NB4 (cell line): ENCODE measurements around the gene CHAC1.

Experiments
- DNase-seq: peaks from one replicate; pipeline ENCODE4 v3.0.0; 2010; ENCODE audit warnings: low read depth
- H3K4me3 ChIP-seq: one replicate; pipeline ENCODE4 v1.5.1; 2011; ENCODE audit warnings: mild to moderate bottlenecking, low read depth, low read length, moderate library complexity
- CTCF ChIP-seq: IDR thresholded peaks from one replicate; pipeline ENCODE4 v1.5.1; 2012; ENCODE audit warnings: low read depth, low read length
- MAX ChIP-seq: IDR thresholded peaks from 2 replicates; pipeline ENCODE4 v1.6.1; 2011; ENCODE audit warnings: low read depth, low read length
- MYC ChIP-seq: IDR thresholded peaks from 2 replicates; pipeline ENCODE4 v1.6.1; 2011; ENCODE audit warnings: low read depth, low read length
- POLR2A ChIP-seq: IDR thresholded peaks from 2 replicates; pipeline ENCODE4 v1.6.1; 2011; ENCODE audit warnings: mild to moderate bottlenecking; ENCODE audit not compliant: insufficient read length; ENCODE audit errors: extremely low read depth

CHAC1 gene

GRCh38 chr15:40940296-40940801 is 12.9 kb upstream of the CHAC1 start:
- no peak for DNase-seq
- no peak overlapping the region for H3K4me3 ChIP-seq
- TF ChIP-seq MYC (no peak), MAX (no peak), CTCF (no peak), POLR2A (no peak)

GRCh38 chr15:40941068-40941527 is 12.2 kb upstream of the CHAC1 start:
- no peak for DNase-seq
- H3K4me3 ChIP-seq = peak overlapping the region; percentile 25
- no peak for TF ChIP-seq MAX

GRCh38 chr15:40941528-40942336 is 11.5 kb upstream of the CHAC1 start:
- TF ChIP-seq POLR2A (no peak), MYC (peak; percentile 46; the same call in 1 of the 2 replicates), MAX (peak; percentile 69)
- DNase-seq = peak; percentile 90

GRCh38 chr15:40942337-40942854 is 10.9 kb upstream of the CHAC1 start:
- peak overlapping the region; percentile 50 for H3K4me3 ChIP-seq
- TF ChIP-seq MAX = no peak
- TF ChIP-seq CTCF = no peak
- TF ChIP-seq POLR2A = no peak
- no peak for TF ChIP-seq MYC
- peak; percentile 72 for DNase-seq

More at GRCh38 chr15:40941528-40942336, 11.5 kb upstream of the CHAC1 start:
- H3K4me3 ChIP-seq = peak overlapping the region; percentile 50

DNA sequence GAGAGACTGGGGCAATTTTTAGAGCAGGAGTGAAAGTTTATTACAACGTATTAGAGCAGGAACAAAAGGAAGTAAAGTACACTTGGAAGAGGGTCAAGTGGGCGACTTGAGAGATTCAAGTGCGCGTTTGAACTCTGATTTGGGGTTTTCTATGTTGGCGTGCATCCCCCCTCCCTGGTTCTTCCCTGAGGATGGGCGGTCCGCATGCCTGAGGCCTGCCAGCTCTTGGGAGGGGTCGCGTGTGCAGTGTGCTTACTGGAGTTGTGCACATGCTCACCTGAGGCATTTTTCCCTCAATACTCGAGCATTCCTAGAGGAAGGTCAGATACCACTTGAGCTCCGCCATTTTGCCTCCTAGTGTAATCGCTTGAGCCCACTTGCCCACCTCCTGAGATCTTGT is 10.4 kb upstream of the CHAC1 start:
- DNase-seq = no peak
- no peak for TF ChIP-seq MYC
- TF ChIP-seq MAX = no peak
- no peak for TF ChIP-seq POLR2A
- TF ChIP-seq CTCF = no peak
- no peak overlapping the region for H3K4me3 ChIP-seq

GRCh38 chr15:40943764-40944365 is 9.4 kb upstream of the CHAC1 start:
- no peak for TF ChIP-seq CTCF
- TF ChIP-seq MAX = no peak
- no peak for TF ChIP-seq POLR2A
- TF ChIP-seq MYC = no peak
- DNase-seq = no peak
- no peak overlapping the region for H3K4me3 ChIP-seq
